PC-9 (cell line): ENCODE data around the gene SWI5.

Source experiments
- CTCF ChIP-seq: fragments of 200-600 bp; sonication (generic); conservative IDR thresholded peaks from 2 replicates; pipeline ENCODE4 v1.6.1; 2017; ENCODE audit warnings: mixed run types, antibody characterized with exemption, mild to moderate bottlenecking, moderate library complexity
- EZH2 ChIP-seq: fragments of 200-600 bp; sonication (generic); IDR thresholded peaks from 2 replicates; pipeline ENCODE4 v1.8.0; 2017; ENCODE audit warnings: antibody characterized with exemption, low read depth

- no peak for TF ChIP-seq CTCF
- TF ChIP-seq EZH2: no peak
These were observed 22.7 kb downstream of the SWI5 start for GRCh38 chr9:128298535-128299482.
